IMR-90 (cell line): Measurements from ENCODE around the gene STON2. TPM values are rescaled to one million over a fixed set of nuclear protein-coding genes. Genes with fewer than 3 reads are reported as not detected.

Experiments used
- ATAC-seq: fragments of 200-7000 bp; cut with Tn5 transposase; 2 replicates; pipeline ENCODE4 v1.9.1; 2020; ENCODE audit warnings: low read depth, mild to moderate bottlenecking, moderate library complexity
- BruUV-seq: library from RNA; stranded (reverse); fragments of 400-500 nt; replicated peaks from 2 replicates; lab custom pipeline; 2021; lab: Mats Ljungman, UMichigan
- CTCF ChIA-PET: fragments of 300-600 bp; formaldehyde crosslinking; extraction: SDS; loops from one replicate; lab custom pipeline; 2021; ENCODE audit warnings: antibody characterized with exemption; lab: Yijun Ruan, JAX
- POLR2A ChIA-PET: fragments of 300-600 bp; sonication (Branson Sonifier 250); formaldehyde crosslinking; loops from one replicate; lab custom pipeline; 2022; ENCODE audit warnings: antibody characterized with exemption; ENCODE audit not compliant: unreplicated experiment; lab: Charles Lee
- DNase-seq: peaks from one replicate; pipeline ENCODE4 v3.0.0; 2013
- H2AFZ ChIP-seq: replicated peaks from 2 replicates; pipeline ENCODE3; 2013; ENCODE audit warnings: low read length, mild to moderate bottlenecking; ENCODE audit not compliant: poor library complexity
- H2AK5ac ChIP-seq: 2 replicates; pipeline ENCODE4 v1.6.1; 2013; ENCODE audit warnings: low read depth, low read length, inconsistent platforms
- H2AK9ac ChIP-seq: replicated peaks from 2 replicates; pipeline ENCODE3; 2013; ENCODE audit warnings: mild to moderate bottlenecking, low read depth, low read length, moderate library complexity; ENCODE audit not compliant: poor library complexity
- H2BK120ac ChIP-seq: 2 replicates; pipeline ENCODE4 v1.6.1; 2013; ENCODE audit warnings: low read depth, low read length, inconsistent platforms
- H2BK15ac ChIP-seq: 3 replicates; pipeline ENCODE4 v1.6.1; 2013; ENCODE audit warnings: low read depth, low read length, inconsistent platforms
- H2BK20ac ChIP-seq: 2 replicates; pipeline ENCODE4 v1.6.1; 2013; ENCODE audit warnings: low read depth, mild to moderate bottlenecking, inconsistent platforms, low read length, moderate library complexity
- H2BK5ac ChIP-seq: 2 replicates; pipeline ENCODE4 v1.6.1; 2013; ENCODE audit warnings: mild to moderate bottlenecking, low read depth, low read length, inconsistent platforms; ENCODE audit not compliant: poor library complexity, severe bottlenecking
- H3K14ac ChIP-seq: replicated peaks from 2 replicates; pipeline ENCODE4 v1.6.1; 2013; ENCODE audit warnings: low read depth, low read length, inconsistent platforms
- H3K18ac ChIP-seq: 2 replicates; pipeline ENCODE4 v1.6.1; 2013; ENCODE audit warnings: low read depth, low read length, control low read depth
- H3K23ac ChIP-seq: 2 replicates; pipeline ENCODE4 v1.6.1; 2013; ENCODE audit warnings: low read depth, low read length, inconsistent platforms
- H3K27ac ChIP-seq: 2 replicates; pipeline ENCODE4 v1.5.1; 2013; ENCODE audit warnings: mild to moderate bottlenecking, control low read depth, low read length; ENCODE audit not compliant: insufficient read depth
- H3K27me3 ChIP-seq: 2 replicates; pipeline ENCODE4 v1.6.1; 2013; ENCODE audit warnings: low read length; ENCODE audit not compliant: control insufficient read depth, insufficient read depth
- H3K36me3 ChIP-seq: 2 replicates; pipeline ENCODE4 v1.6.1; 2013; ENCODE audit warnings: low read length, mixed read lengths; ENCODE audit not compliant: control insufficient read depth, insufficient read depth
- H3K4ac ChIP-seq: 2 replicates; pipeline ENCODE4 v1.6.1; 2013; ENCODE audit warnings: low read depth, low read length, inconsistent platforms
- H3K4me1 ChIP-seq: 2 replicates; pipeline ENCODE4 v1.6.1; 2013; ENCODE audit warnings: low read length, mixed read lengths; ENCODE audit not compliant: control insufficient read depth, insufficient read depth
- H3K4me2 ChIP-seq: 2 replicates; pipeline ENCODE4 v1.6.1; 2013; ENCODE audit warnings: low read depth, mild to moderate bottlenecking, control low read depth, low read length, moderate library complexity
- H3K4me3 ChIP-seq: 2 replicates; pipeline ENCODE4 v1.5.1; 2013; ENCODE audit warnings: low read depth, mild to moderate bottlenecking, control low read depth, low read length, moderate library complexity; ENCODE audit not compliant: insufficient read depth
- H3K56ac ChIP-seq: 2 replicates; pipeline ENCODE4 v1.6.1; 2013; ENCODE audit warnings: low read length, inconsistent platforms; ENCODE audit not compliant: insufficient read depth; ENCODE audit errors: extremely low read depth
- H3K79me1 ChIP-seq, 2 experiments: 2 replicates each; pipeline ENCODE4 v1.6.1; 2013; ENCODE audit warnings: low read length in 2 of 2, inconsistent platforms in 1 of 2, low read depth in 1 of 2
- H3K9ac ChIP-seq: 2 replicates; pipeline ENCODE4 v1.6.1; 2013; ENCODE audit warnings: low read depth, low read length, control low read depth
- H3K9me1 ChIP-seq: 2 replicates; pipeline ENCODE4 v1.6.1; 2013; ENCODE audit warnings: low read length, inconsistent platforms; ENCODE audit not compliant: insufficient read depth
- H3K9me3 ChIP-seq: 2 replicates; pipeline ENCODE4 v1.6.1; 2013; ENCODE audit warnings: low read length; ENCODE audit not compliant: control insufficient read depth, insufficient read depth
- H4K20me1 ChIP-seq: 2 replicates; pipeline ENCODE4 v1.6.1; 2013; ENCODE audit warnings: low read length, inconsistent platforms; ENCODE audit not compliant: insufficient read depth
- H4K5ac ChIP-seq: 2 replicates; pipeline ENCODE4 v1.6.1; 2013; ENCODE audit warnings: mild to moderate bottlenecking, low read depth, low read length, control low read depth
- H4K8ac ChIP-seq, 2 experiments: 2 replicates each; pipeline ENCODE4 v1.6.1; 2013; ENCODE audit warnings: low read depth in 2 of 2, low read length in 2 of 2, control low read depth in 1 of 2, inconsistent platforms in 1 of 2
- H4K91ac ChIP-seq: 2 replicates; pipeline ENCODE4 v1.6.1; 2013; ENCODE audit warnings: low read depth, low read length, inconsistent platforms; ENCODE audit not compliant: insufficient read depth
- BHLHE40 ChIP-seq: fragments of 150-350 bp; IDR thresholded peaks from 2 replicates; pipeline ENCODE4 v1.6.1; 2016; ENCODE audit warnings: mild to moderate bottlenecking, low read depth, low read length
- CEBPB ChIP-seq: IDR thresholded peaks from 2 replicates; pipeline ENCODE4 v1.6.1; 2012; ENCODE audit warnings: low read depth, low read length, improper control_type of control experiment
- CHD1 ChIP-seq: IDR thresholded peaks from 2 replicates; pipeline ENCODE4 v1.6.1; 2012; ENCODE audit warnings: low read depth, low read length, improper control_type of control experiment
- ELK1 ChIP-seq: fragments of 150-350 bp; IDR thresholded peaks from 2 replicates; pipeline ENCODE4 v1.6.1; 2016; ENCODE audit warnings: low read depth, mild to moderate bottlenecking, low read length, moderate library complexity, borderline replicate concordance
- FOS ChIP-seq: fragments of 150-350 bp; IDR thresholded peaks from 2 replicates; pipeline ENCODE4 v1.6.1; 2016; ENCODE audit warnings: low read depth, low read length
- MAFK ChIP-seq: IDR thresholded peaks from 2 replicates; pipeline ENCODE4 v1.6.1; 2012; ENCODE audit warnings: low read depth, low read length, improper control_type of control experiment
- MAZ ChIP-seq: IDR thresholded peaks from 2 replicates; pipeline ENCODE4 v1.6.1; 2012; ENCODE audit warnings: low read depth, mild to moderate bottlenecking, low read length, improper control_type of control experiment, moderate library complexity, borderline replicate concordance
- MXI1 ChIP-seq: IDR thresholded peaks from 2 replicates; pipeline ENCODE4 v1.6.1; 2012; ENCODE audit warnings: low read depth, mild to moderate bottlenecking, low read length, moderate library complexity, borderline replicate concordance
- NFE2L2 ChIP-seq: fragments of 150-350 bp; IDR thresholded peaks from 2 replicates; pipeline ENCODE4 v1.6.1; 2016; ENCODE audit warnings: low read depth, mild to moderate bottlenecking, low read length
- POLR2A ChIP-seq: IDR thresholded peaks from 2 replicates; pipeline ENCODE4 v1.6.1; 2012; ENCODE audit warnings: mild to moderate bottlenecking, low read depth, low read length
- RAD21 ChIP-seq: IDR thresholded peaks from 2 replicates; pipeline ENCODE4 v1.6.1; 2012; ENCODE audit warnings: low read length, improper control_type of control experiment
- RCOR1 ChIP-seq: IDR thresholded peaks from 2 replicates; pipeline ENCODE4 v1.6.1; 2012; ENCODE audit warnings: mild to moderate bottlenecking, low read length, improper control_type of control experiment; ENCODE audit not compliant: insufficient replicate concordance
- RFX5 ChIP-seq: IDR thresholded peaks from 2 replicates; pipeline ENCODE4 v1.8.0; 2012; ENCODE audit warnings: low read depth, mild to moderate bottlenecking, low read length, moderate library complexity
- SMC3 ChIP-seq: fragments of 150-350 bp; IDR thresholded peaks from 2 replicates; pipeline ENCODE4 v1.6.1; 2016; ENCODE audit warnings: low read depth, mild to moderate bottlenecking, antibody characterized with exemption, low read length, moderate library complexity
- WGBS, 2 experiments: methylation state at CpG; one replicate each; pipeline versions ENCODE4 v1.1.5 to v1.1.7; 2013; ENCODE audit warnings: missing lambda C conversion rate in 2 of 2; ENCODE audit not compliant: insufficient read length in 1 of 2; ENCODE audit errors: extremely low coverage in 2 of 2; 5-methylcytosine and 5-hydroxymethylcytosine counted together
- dilution Hi-C: fragments of 300-500 bp; cut with HindIII; formaldehyde crosslinking; loops from one replicate; pipeline ENCODE4 v1.14.3; 2018; ENCODE audit warnings: low sequenced_read_pairs; ENCODE audit not compliant: unreplicated experiment
- in situ Hi-C: fragments of 300-500 bp; cut with MboI; formaldehyde crosslinking; loops from 3 replicates; pipeline ENCODE4 v1.14.3; 2019; ENCODE audit warnings: low sequenced_read_pairs, inconsistent platforms, mixed read lengths
- intact Hi-C: fragments of 100-400 bp; cut with micrococcal nuclease; formaldehyde crosslinking; loops from 2 replicates; pipeline ENCODE4 v1.10.0; 2022
- polyA plus RNA-seq, 3 experiments: library from polyadenylated mRNA; depleted of rRNA; stranded (reverse); fragments of >200 nt; gene quantifications; 2 replicates each; pipeline ENCODE4 v1.2.3, GENCODE V29; 2012; ENCODE audit warnings: low replicate concordance in 1 of 3
- total RNA-seq: library from RNA; depleted of rRNA; stranded (reverse); fragments of >200 nt; gene quantifications from 2 replicates; pipeline ENCODE4 v1.2.3, GENCODE V29; 2012
- TF ChIP-seq, protein P1 (sequence below): fragments of 150-350 bp; IDR thresholded peaks from 2 replicates; pipeline ENCODE4 v1.6.1; 2017; ENCODE audit warnings: mild to moderate bottlenecking, antibody characterized with exemption, low read length, low read depth
- TF ChIP-seq, protein P2 (sequence below): conservative IDR thresholded peaks from 2 replicates; pipeline ENCODE4 v1.5.1; 2012; ENCODE audit warnings: mild to moderate bottlenecking, low read depth, low read length, improper control_type of control experiment

Gene STON2
- total and polyA plus RNA-seq, 2 of the 4 experiments (the other 2 are of a cell fraction), result not detected

DNA sequence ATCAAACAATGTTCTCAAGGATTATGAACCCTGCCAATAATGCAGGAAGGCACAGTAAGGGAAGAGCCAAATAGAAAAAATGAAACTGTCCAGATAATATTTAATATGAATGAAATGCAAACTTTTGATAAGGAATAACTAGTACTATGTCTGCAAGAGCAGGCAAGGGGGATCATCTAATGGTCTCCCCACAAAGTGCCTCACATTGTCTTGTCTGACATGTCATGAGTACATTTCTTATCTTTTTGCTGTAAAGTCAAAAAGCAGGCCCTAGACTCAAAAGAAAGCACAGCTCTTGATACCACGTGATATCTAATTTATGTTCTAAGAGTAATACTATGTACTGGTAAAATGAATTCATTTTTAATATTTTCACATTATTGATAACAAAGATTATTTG, 135.5 kb downstream of the STON2 start:
- WGBS, 2 experiments, result no CpG with 5 or more reads among the region's 1 CpG
- no peak overlapping the region for H3K4ac ChIP-seq
- no peak overlapping the region for H2BK15ac ChIP-seq
- H3K27ac ChIP-seq, result no peak overlapping the region
- no peak overlapping the region for H2AK9ac ChIP-seq
- no peak overlapping the region for H4K5ac ChIP-seq
- in situ Hi-C loops (no loop called here), intact Hi-C loops (no loop called here), dilution Hi-C loops (no loop called here)
- BruUV-seq, result no TSS peak
- H3K18ac ChIP-seq, result no peak overlapping the region
- H3K56ac ChIP-seq, result no peak overlapping the region
- no peaks in the 10 kb centered on the region for H3K36me3 ChIP-seq
- no peak overlapping the region for H4K91ac ChIP-seq
- no peaks in the 10 kb centered on the region for H3K27me3 ChIP-seq
- DNase-seq (no peak), ATAC-seq (no peak)
- no peak overlapping the region for H3K4me3 ChIP-seq
- no peaks in the 10 kb centered on the region for H3K4me1 ChIP-seq
- H4K8ac ChIP-seq, result no peak overlapping the region
- no peak overlapping the region for H3K4me2 ChIP-seq
- no peak overlapping the region for H2BK5ac ChIP-seq
- H2AFZ ChIP-seq, result no peak overlapping the region
- ChIA-PET POLR2A (no interaction called here), CTCF (no interaction called here)
- H3K79me1 ChIP-seq, result no peaks in the 10 kb centered on the region
- H3K23ac ChIP-seq, result no peak overlapping the region
- H2BK20ac ChIP-seq, result no peak overlapping the region
- H3K14ac ChIP-seq, result no peak overlapping the region
- no peaks in the 10 kb centered on the region for H3K9me3 ChIP-seq
- H2BK120ac ChIP-seq, result no peak overlapping the region
- H2AK5ac ChIP-seq, result no peak overlapping the region
- H3K9ac ChIP-seq, result no peak overlapping the region
- H3K9me1 ChIP-seq, result no peaks in the 10 kb centered on the region
- no peaks in the 10 kb centered on the region for H4K20me1 ChIP-seq
- TF ChIP-seq, protein P1, sequence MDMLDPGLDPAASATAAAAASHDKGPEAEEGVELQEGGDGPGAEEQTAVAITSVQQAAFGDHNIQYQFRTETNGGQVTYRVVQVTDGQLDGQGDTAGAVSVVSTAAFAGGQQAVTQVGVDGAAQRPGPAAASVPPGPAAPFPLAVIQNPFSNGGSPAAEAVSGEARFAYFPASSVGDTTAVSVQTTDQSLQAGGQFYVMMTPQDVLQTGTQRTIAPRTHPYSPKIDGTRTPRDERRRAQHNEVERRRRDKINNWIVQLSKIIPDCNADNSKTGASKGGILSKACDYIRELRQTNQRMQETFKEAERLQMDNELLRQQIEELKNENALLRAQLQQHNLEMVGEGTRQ, result no peak
- TF ChIP-seq SMC3 (no peak), RFX5 (no peak), MXI1 (no peak), MAZ (no peak), POLR2A (no peak), BHLHE40 (no peak), RAD21 (no peak), FOS (no peak), NFE2L2 (no peak), ELK1 (no peak), MAFK (no peak), RCOR1 (no peak), CHD1 (no peak), CEBPB (no peak)
- TF ChIP-seq, protein P2, sequence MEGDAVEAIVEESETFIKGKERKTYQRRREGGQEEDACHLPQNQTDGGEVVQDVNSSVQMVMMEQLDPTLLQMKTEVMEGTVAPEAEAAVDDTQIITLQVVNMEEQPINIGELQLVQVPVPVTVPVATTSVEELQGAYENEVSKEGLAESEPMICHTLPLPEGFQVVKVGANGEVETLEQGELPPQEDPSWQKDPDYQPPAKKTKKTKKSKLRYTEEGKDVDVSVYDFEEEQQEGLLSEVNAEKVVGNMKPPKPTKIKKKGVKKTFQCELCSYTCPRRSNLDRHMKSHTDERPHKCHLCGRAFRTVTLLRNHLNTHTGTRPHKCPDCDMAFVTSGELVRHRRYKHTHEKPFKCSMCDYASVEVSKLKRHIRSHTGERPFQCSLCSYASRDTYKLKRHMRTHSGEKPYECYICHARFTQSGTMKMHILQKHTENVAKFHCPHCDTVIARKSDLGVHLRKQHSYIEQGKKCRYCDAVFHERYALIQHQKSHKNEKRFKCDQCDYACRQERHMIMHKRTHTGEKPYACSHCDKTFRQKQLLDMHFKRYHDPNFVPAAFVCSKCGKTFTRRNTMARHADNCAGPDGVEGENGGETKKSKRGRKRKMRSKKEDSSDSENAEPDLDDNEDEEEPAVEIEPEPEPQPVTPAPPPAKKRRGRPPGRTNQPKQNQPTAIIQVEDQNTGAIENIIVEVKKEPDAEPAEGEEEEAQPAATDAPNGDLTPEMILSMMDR, result no peak
